ENCODE data around the gene SCART1.
"Not testable (repeated sequence)": the region's sequence is repeated elsewhere in the genome, so short reads cannot be mapped to it uniquely, and the experiment has no call there.

The SCART1 gene

GRCh38 chr10:133431888-133432613, 21.7 kb upstream of the SCART1 start:
- in situ Hi-C loops (cut with HindIII; ENCODE audit: low sequenced_read_pairs) = not testable (repeated sequence)

- in situ Hi-C loops (cut with HindIII; ENCODE audit: low sequenced_read_pairs) = not testable (repeated sequence)
Measured at GRCh38 chr10:133432789-133433188, 21.0 kb upstream of the SCART1 start.

GRCh38 chr10:133438711-133439273, 15.0 kb upstream of the SCART1 start:
- in situ Hi-C loops (cut with HindIII; ENCODE audit: low sequenced_read_pairs) = no loop called here

- in situ Hi-C loops (cut with HindIII; ENCODE audit: low sequenced_read_pairs) = no loop called here
Measured at GRCh38 chr10:133439517-133440461, 14.0 kb upstream of the SCART1 start.

- in situ Hi-C loops (cut with HindIII; ENCODE audit: low sequenced_read_pairs) = no loop called here
Measured at GRCh38 chr10:133440633-133441285, 13.0 kb upstream of the SCART1 start.

GRCh38 chr10:133441356-133441755, 12.4 kb upstream of the SCART1 start:
- in situ Hi-C loops (cut with HindIII; ENCODE audit: low sequenced_read_pairs) = not testable (repeated sequence)

GRCh38 chr10:133441780-133442179, 12.0 kb upstream of the SCART1 start:
- in situ Hi-C loops (cut with HindIII; ENCODE audit: low sequenced_read_pairs) = no loop called here

- in situ Hi-C loops (cut with HindIII; ENCODE audit: low sequenced_read_pairs) = no loop called here
Measured at GRCh38 chr10:133442191-133442966, 11.4 kb upstream of the SCART1 start.

- in situ Hi-C loops (cut with HindIII; ENCODE audit: low sequenced_read_pairs) = no loop called here
Measured at GRCh38 chr10:133442967-133443924, 10.5 kb upstream of the SCART1 start.

GRCh38 chr10:133444342-133445267, 9.1 kb upstream of the SCART1 start:
- in situ Hi-C loops (cut with HindIII; ENCODE audit: low sequenced_read_pairs) = no loop called here

GRCh38 chr10:133445268-133445732, 8.4 kb upstream of the SCART1 start:
- in situ Hi-C loops (cut with HindIII; ENCODE audit: low sequenced_read_pairs) = no loop called here

GRCh38 chr10:133445751-133446708, 7.7 kb upstream of the SCART1 start:
- in situ Hi-C loops (cut with HindIII; ENCODE audit: low sequenced_read_pairs) = no loop called here

GRCh38 chr10:133446979-133447378, 6.8 kb upstream of the SCART1 start:
- in situ Hi-C loops (cut with HindIII; ENCODE audit: low sequenced_read_pairs) = no loop called here

GRCh38 chr10:133448120-133448519, 5.6 kb upstream of the SCART1 start:
- in situ Hi-C loops (cut with HindIII; ENCODE audit: low sequenced_read_pairs) = no loop called here

- in situ Hi-C loops (cut with HindIII; ENCODE audit: low sequenced_read_pairs) = no loop called here
Measured at GRCh38 chr10:133451346-133451745, 2.4 kb upstream of the SCART1 start.

GRCh38 chr10:133452453-133452852, 1.3 kb upstream of the SCART1 start:
- in situ Hi-C loops (cut with HindIII; ENCODE audit: low sequenced_read_pairs) = no loop called here

Data from endothelial cell of hepatic sinusoid (primary cell).